NCI-H1417 (cell line): ENCODE measurements around the gene CELF4.

Experiments
- DNase-seq, 3 experiments: peaks; one replicate each; lab custom pipeline; 2025; lab: John Stamatoyannopoulos, UW

Gene CELF4

DNA sequence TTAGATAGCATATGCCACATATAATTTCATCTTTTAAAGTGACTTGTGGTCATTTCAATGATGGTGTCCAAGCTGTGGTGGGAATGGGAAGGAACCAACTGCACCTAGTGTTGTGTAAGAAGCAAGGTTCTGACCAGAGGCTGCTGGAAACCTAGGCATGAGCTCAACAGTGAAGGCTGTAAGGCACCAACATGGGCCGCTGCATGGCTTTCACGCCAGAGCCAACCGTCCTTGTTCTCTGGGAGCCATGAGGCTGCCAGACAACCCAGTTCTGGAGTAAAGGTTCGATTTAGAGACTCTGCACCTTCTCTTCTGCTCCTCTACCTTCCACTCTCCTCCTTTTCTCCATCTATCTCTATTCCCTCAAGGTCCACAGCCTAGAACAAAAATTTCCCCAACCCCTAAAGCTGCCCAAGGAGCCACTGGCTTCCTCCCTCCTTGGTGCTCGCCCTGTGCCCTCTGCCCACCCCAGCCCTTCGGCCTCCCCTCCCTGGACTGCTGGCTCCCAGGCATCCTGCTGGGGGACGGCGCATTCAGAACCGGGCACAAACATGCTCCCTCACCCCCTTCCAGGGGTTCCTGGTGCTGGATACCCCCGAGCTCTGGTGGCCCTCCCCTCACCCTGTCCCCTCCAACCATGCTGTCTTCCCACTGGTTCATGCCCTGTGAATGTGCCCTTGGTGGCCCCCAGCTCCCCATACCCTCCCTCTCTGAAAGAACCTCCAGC lies 305.1 kb downstream of the CELF4 start:
- no peak for DNase-seq

DNA sequence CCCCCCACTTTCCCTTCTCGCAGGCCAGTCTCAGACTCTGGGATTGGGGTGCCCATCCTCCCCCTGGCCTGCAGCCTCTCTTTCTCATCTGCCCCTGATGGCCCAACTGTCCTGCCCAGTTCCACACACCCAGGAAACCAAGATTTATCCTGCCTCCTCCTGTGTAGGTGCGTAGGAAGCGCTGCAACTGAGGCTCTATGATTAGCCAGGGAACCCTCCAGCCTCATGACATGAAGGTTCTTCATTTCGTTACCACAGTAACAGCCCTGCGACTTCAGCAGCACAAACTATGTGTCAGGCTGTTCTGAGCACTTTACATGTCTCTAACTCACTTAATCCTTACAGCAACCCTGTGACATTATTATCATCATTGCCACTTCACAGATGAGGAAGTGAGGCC lies 305.9 kb downstream of the CELF4 start:
- DNase-seq: no peak

DNA sequence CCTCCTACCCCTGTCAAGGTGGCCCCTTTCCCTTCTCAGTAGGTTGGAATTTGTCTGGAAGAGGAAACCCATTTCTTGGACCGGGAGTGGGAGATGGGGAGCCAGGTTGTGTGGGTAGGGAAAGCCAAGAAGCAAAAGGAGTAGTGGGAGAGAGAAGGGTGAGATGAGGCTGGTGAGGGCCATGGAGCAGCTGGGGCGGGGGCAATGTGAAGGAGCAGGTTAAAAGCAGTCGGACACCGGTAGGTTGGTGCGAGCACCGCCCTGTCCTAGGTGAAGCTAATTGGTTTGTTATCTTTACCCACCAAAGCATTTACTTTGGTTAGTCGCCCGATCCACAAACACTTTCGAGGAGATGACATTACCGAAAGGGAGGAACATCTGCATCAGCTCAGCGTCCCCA lies 306.8 kb downstream of the CELF4 start:
- DNase-seq: no peak

DNA sequence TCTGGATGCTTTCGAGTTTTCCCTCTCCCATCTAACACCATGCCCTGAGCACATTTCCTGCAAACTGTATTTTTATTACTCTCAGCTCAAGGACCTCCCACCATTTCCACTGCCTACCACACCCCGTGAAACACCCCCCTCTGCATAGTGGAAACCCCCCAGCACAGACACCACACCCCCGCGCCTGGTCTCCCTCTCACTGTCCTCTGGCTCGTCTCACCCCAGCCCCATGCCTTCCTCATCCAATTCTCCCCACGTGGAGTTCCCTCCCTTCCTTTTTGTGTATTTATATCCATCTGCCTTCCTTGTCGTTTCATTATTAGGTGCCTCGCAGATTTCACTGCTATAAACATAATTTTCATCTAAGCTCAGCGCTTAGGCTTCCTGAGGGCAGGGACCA lies 307.5 kb downstream of the CELF4 start:
- DNase-seq: no peak

DNA sequence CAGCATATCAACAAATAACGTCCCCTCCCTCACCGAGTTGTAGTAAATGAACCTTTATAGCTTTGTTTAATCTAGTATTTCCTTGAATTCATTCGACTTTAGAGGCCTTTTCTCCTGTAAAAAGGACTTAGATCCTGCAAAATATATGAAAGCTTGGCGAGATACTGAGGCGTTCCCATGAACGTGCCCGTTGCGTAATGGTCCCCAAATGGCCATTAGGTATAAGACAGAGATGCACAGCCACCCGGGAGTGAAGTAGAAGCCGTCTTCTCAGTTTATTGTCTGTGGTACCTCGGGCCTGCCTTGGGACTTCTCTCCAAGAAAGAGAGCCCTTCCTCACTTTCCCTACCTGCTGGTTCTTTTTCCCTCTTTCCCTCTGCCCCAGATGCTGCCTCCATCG lies 310.6 kb downstream of the CELF4 start:
- no peak for DNase-seq

DNA sequence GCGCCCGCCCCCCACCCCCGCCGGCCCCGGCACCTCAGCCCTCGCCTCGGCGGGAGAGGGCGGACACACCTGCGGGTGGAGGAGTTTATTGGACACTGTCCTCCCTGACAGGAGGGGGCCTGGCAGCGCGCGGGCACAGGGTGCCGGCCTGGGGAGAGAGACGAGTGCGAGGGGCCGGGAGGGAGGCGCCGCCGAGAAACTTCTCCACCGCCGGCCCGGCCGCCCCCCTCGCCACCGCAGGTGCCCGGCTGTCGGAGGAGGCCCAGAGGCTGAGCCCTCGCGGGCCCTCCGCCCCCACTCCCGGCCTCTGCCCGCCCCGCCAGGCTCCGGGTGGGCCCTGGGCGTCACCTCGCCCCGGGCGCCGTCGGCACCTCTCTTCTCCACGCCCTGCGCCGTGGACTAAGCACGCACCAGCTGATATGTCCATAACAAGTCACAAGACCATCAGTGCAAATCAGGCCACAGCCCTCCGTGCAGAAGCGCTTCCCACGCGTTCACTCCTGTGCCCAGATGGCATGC lies 311.3 kb downstream of the CELF4 start:
- peak in 1 of 3 experiments; percentile 17 for DNase-seq

DNA sequence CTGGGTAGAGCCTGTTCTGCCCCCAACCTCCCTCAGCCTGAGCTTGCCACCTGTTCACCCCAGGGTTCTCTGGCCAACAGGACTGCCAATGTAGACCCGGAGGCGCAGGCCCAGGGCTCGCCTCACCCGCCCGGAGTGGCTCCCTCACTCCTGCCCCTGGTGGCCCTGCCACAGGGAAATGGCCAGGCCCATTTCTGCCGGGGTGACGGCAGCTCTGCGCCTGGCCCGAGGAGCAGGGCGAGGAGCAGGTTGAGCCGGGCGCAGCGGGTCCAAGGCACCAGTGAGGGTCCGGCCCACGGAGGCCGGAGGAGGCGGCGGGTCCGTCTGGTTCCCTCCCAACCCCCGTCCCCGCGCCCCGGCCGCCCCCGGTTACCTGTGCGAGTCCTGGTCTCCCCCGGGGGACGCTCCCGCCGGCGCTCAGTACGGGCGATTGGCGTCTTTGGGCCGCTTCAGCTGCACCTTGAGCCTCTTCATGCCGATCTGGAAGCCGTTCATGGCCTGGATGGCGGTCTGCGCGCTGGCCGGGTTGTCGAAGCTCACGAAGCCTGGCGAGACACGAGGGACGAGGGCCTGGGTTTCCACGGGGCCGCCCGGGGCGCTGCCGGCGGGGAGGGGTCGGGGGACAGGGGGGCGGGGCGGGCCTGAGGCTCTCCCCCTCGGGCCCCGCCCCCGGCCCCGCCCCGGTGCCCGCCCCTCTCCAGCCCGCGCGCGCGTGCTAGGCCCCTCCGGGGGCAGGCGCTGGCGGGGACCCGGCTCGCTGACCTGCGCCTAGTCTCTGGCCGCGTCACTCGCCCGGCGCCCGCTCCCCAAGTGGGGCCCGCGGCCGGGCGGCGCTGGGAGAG lies 312.0 kb downstream of the CELF4 start:
- peak in 1 of 3 experiments; percentile 32 for DNase-seq

DNA sequence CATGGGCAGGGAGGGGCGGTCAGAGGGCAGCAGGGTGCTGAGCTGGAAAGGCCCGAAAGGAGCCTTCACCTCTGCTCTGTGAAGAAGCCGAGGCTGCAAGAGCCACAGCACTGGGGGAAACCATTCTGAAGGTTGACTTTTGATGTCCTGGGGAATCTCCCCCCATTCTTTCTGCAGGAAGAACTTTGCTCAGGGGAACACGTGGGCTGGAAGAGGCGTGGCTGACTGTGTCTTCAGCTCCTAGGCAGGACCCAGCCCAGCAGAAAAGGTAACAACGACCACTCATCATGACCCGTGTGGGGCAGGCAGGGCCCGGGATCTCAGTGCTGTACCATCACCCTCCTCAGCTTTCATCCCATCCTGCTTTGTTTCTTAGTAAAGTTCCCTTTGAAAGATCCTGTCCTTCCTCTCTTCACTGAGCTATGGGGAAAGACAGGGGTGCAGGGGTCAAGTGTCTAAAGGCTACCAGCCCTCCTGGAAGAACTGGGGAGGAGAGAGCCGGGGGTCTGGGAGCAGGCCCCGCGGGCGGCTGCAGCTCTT lies 312.7 kb downstream of the CELF4 start:
- no peak for DNase-seq

DNA sequence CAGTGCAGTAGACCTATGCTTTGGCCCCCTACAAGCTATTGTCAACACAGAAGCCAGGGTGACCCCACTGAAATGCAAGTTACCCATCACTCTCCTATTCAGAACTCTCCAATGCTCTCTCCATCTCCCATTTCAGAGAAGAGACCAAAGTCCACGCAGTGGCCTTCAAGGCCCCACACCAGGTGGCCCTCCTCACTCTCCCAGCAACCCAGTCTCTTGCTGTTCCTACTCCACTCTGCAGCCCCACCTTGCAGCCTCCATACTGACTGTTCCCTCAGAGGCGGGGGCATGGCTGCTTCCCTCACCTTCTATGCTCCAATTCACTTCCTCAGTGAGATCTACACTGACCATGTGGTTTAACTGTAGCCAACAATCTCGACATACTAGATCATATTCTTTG lies 313.3 kb downstream of the CELF4 start:
- no peak for DNase-seq

DNA sequence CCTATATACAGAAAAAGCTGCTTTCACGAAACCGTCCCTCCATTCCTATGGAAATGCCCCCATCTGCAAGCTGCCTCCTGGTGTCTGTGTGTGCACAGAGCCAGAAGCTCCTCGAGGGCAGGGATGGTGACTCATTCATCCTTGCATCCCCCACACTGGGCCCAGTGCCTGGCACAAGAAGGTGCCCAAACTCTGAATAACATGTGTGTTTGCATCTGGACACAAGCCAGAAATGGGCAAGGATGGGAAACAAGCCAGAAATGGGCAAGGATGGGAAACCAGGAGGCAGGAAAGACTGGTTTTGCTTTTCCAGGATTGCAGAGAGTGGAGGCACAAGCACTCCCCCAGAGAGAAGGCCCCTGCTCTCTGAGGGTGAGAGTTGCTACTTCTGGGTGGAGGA lies 313.9 kb downstream of the CELF4 start:
- no peak for DNase-seq

DNA sequence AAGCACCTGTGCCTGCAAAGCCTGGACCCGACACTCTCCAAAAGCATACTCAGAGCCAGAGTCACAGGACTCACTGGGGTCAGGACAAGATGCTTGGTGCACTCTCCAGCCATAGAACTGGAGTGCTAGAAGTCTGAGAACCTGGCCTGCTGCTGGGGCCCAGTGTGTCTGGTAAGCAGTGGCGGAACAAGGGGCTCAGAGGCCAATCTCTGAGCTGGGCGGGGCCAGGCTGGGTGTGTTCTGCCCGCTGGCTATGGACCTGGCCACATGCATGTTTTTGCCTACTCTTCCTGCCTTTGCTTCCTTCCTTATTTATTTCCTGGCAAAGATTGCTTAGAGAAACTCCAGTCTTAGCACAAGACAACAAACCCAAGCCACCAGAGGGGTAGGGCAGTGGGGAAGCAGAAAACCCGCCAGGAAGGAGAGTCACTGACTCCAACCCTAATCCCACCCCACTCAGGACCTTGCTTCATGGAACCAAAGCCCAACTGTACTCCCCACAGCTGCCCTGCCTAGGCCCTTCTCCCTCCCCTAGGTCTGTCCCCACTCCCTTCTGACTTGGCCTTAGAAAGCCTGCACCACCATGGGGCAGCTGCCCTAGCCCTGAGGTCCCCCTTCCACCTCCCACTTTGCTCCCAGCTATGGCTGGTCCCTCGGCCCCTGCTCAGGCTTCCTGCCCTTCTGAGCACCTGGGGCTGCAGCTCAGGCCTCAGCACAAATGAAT lies 315.5 kb downstream of the CELF4 start:
- no peak for DNase-seq

DNA sequence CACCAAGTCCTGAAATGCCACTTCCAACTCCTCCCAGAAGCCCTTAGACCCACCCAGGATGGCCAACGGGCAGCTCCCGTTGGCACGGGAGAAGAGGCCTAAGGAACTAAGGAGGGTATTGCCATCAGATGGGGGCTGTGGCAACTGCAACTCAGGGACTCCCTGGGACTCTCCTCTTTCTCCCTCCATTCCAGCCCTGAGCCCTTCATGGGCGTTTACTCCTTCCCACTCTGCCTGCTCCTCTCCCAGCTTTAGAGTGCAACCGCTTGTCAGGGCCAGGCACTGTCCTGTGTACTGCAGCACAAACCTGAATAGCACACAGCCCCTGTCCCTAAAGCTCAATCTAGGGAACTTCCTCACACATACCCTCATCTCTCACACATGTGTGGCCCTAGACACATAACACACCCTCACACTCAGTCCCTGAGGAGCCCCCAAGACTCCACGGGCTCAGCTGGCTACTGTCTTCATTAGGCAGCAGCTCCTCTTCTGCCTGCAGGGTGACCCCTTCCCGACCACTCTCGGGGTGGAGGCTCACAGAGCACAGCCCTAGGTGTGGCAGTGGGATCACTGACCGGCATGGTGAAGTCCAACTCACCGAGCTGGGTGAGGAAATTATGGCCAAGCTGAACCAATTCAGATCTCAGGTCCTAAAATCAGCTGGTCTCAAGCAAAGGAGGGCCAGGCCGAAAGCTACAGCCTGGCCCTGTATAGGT lies 316.3 kb downstream of the CELF4 start:
- no peak for DNase-seq

DNA sequence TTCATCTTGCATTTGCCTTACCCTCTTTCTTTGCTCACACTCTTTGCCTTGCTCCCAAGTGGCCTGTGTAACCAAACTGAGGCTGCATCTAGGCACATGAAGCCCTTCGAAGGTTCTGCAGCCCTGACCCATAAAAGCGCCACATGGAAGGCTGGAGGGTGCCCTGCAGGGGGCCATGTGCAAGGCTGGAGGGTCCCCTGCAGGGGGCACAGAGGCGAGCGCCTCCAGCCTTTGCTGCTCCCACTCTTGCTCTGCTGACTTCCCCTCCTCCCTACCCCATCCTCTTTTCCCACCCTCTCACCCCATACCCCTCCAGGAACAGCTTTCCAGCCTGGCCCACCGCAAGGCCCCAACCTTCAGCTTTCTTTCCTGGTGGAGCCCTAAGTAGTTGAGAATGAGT lies 317.3 kb downstream of the CELF4 start:
- DNase-seq: no peak

DNA sequence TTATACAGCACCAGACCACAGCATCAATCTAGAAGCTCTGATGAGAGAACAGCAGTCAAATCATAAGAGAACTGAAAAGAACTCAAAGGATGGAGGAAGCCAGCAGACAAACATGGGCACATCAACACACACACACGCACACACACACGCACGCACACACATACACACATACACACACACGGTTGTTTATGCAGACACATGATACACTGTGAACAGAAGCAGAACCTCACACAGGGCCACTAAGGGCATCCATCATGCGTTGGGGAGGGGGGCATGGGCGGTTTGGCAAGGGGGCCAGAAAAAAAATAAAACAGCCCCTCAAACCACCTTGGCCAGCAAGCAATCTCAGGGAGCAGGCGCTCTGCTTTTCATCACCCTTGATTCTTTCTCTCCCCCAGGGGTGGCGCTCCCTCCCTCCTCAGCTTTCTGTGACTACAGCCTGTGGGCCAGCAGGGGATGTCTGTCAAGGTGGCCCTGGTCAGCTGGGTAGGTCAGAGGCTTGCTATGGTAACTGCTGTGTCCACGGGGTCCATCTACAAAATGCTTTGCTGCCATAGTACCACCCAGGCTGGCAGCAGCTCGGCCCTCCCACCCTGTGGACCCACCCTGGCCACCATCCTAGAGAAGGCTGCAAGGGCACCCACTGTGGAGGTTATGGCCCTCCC lies 318.0 kb downstream of the CELF4 start:
- no peak for DNase-seq

DNA sequence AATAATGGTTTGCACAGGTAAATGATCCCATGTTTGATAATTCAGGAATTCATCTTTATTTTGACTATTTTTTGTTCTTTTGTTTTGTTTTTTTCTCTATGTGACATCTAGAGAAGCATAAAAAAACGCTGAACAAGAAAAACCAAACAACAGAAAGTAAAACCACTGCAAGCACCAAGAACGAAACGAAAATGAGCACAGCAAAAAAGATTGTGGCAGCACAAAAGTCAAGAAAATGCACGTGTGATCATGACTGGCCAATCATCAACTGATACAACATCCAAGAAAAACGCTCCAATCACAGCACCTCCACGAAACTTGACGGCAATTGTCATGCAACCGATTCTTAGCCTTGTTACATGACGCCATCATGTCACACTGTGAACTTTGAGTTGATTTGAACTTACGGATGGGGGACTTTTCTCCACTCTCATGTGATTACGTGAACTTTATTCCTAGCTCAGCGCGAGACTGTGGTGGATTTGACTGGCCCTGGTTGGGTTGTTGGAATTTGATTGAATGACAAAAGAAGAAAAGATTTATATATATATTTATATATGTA lies 318.7 kb downstream of the CELF4 start:
- no peak for DNase-seq

DNA sequence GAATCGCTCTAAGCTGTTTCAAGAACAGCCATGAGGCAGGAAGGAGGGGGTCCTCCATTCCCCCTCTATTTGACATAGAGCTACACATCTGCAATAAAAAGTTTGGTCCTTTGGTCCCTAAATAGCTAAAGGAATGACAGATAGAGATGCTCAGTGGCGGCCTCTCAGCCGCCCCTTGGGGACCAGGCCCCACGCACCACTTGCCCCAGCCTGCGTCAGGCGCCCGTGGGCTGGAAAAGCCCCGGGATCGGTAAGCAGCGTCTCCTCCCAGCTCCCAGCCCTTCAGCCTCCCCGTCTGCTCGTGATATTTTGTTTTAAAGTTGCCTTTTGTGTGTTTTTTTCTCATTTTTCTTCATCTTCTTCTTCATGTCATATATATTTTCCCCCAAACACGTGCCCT lies 321.0 kb downstream of the CELF4 start:
- no peak for DNase-seq

DNA sequence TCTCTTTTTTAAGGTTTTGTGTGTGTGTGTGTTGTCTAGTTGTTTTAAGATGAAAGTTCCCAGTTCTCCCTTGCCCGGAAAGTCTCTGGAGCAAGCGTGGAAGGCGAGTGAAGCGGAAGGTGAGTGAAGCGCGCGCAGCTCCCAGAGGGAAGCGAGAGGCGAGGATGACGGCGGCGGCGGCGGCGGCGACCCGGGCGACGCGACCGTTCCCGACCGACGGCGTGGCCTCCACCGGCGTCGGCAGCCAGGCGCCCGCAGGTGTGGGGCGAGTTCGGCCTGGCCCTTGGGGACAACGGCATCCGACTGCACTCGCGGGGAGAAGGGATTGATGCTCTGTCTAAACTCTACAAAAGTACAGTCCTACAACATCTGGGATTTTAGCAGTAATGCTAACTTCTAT lies 321.9 kb downstream of the CELF4 start:
- no peak for DNase-seq

DNA sequence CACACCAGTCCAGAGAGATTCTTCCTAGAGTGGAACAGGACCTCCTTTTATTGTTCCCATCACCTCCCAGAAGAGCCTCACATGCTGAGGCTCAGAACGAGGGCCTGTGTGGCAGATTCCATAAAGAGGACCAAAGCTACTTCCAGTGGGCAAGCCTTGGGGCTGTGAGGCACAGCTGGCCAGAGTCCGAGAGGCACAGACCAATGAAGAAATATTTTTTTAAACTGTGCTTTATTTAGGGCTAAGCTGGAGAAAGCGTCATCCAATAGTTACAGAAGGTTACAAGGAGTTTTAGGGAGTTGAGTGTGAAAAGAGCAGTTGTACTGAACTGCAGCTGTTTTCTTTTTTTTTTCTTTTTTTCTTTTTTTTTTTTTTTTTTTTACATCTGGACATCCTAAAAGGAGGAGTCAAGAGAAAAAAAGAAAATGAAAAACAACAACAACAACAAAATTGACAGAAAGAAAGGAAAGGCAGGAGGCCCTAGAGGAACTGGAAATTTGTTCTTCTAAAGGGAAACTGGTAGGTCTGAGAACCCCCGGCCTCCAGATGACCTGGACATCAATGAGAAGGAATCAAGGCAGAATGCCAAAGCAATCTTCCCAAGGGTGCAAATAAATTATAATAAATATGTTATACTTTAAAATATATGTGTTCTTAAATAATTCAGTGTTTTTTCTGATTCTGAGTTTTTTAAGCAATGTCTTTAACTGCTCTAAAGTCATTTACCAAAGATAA lies 322.6 kb downstream of the CELF4 start:
- DNase-seq: no peak

DNA sequence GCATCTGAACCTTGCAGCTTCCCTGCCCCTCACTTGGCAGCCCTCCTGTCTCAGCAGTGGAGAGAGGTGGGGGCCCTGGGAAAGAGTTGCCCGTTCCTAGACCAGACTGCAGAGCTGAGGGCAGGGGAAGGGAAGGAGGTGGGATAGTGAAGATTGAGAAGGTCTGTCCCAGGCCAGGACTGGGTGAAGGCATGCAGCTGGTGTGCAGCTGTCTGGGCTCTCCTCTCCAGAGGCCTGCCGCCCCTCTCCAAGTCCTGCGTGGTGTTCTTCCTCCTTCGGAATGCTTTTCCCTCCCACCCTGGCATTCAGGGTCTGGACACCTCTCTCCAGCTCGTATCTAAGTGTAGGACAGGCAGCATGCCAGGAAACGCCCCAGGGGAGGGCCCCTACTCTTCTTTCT lies 323.5 kb downstream of the CELF4 start:
- DNase-seq: no peak
